ENCODE results near the gene SEC61B.

Gene SEC61B

GRCh38 chr9:99238331-99238730 is 16.2 kb downstream of the SEC61B start:
- DNase-seq (ENCODE audit: low spot score): no peak

- no peak for DNase-seq (ENCODE audit: low spot score)
Measured at GRCh38 chr9:99239341-99240060, 17.4 kb downstream of the SEC61B start.

- DNase-seq (ENCODE audit: low spot score): no peak
Measured at GRCh38 chr9:99241106-99241505, 19.0 kb downstream of the SEC61B start.

GRCh38 chr9:99244344-99245260 is 22.5 kb downstream of the SEC61B start:
- DNase-seq (ENCODE audit: low spot score): no peak

- no peak for DNase-seq (ENCODE audit: low spot score)
Measured at GRCh38 chr9:99249619-99250018, 27.5 kb downstream of the SEC61B start.

- DNase-seq (ENCODE audit: low spot score): no peak
Measured at GRCh38 chr9:99251157-99251556, 29.1 kb downstream of the SEC61B start.

- no peak for DNase-seq (ENCODE audit: low spot score)
Measured at GRCh38 chr9:99253134-99253533, 31.1 kb downstream of the SEC61B start.

GRCh38 chr9:99253772-99254431 is 31.8 kb downstream of the SEC61B start:
- DNase-seq (ENCODE audit: low spot score): no peak

- no peak for DNase-seq (ENCODE audit: low spot score)
Measured at GRCh38 chr9:99255651-99256050, 33.6 kb downstream of the SEC61B start.

GRCh38 chr9:99257723-99258389 is 35.8 kb downstream of the SEC61B start:
- DNase-seq (ENCODE audit: low spot score): no peak

- no peak for DNase-seq (ENCODE audit: low spot score)
Measured at GRCh38 chr9:99259231-99259918, 37.3 kb downstream of the SEC61B start.

- no peak for DNase-seq (ENCODE audit: low spot score)
Measured at GRCh38 chr9:99261923-99262322, 39.8 kb downstream of the SEC61B start.

GRCh38 chr9:99262949-99263418 is 40.9 kb downstream of the SEC61B start:
- DNase-seq (ENCODE audit: low spot score): no peak

GRCh38 chr9:99264070-99264680 is 42.1 kb downstream of the SEC61B start:
- DNase-seq (ENCODE audit: low spot score): peak; percentile 49

GRCh38 chr9:99265691-99266090 is 43.6 kb downstream of the SEC61B start:
- no peak for DNase-seq (ENCODE audit: low spot score)

- peak; percentile 84 for DNase-seq (ENCODE audit: low spot score)
Measured at GRCh38 chr9:99266255-99267023, 44.4 kb downstream of the SEC61B start.

- DNase-seq (ENCODE audit: low spot score): no peak
Measured at GRCh38 chr9:99269416-99269815, 47.3 kb downstream of the SEC61B start.

GRCh38 chr9:99270491-99270890 is 48.4 kb downstream of the SEC61B start:
- DNase-seq (ENCODE audit: low spot score): no peak

- DNase-seq (ENCODE audit: low spot score): no peak
Measured at GRCh38 chr9:99272836-99273235, 50.8 kb downstream of the SEC61B start.

GRCh38 chr9:99274016-99274415 is 51.9 kb downstream of the SEC61B start:
- DNase-seq (ENCODE audit: low spot score): no peak
